NB4 (cell line): ENCODE results near the gene CELSR1.
A peak's percentile ranks its signal among the peaks of the same experiment; 100 is the strongest.

Experiments used
- DNase-seq: peaks from one replicate; pipeline ENCODE4 v3.0.0; 2010; ENCODE audit warnings: low read depth
- H3K4me3 ChIP-seq: one replicate; pipeline ENCODE4 v1.5.1; 2011; ENCODE audit warnings: mild to moderate bottlenecking, low read depth, low read length, moderate library complexity
- MYC ChIP-seq: IDR thresholded peaks from 2 replicates; pipeline ENCODE4 v1.6.1; 2011; ENCODE audit warnings: low read depth, low read length
- POLR2A ChIP-seq: IDR thresholded peaks from 2 replicates; pipeline ENCODE4 v1.6.1; 2011; ENCODE audit warnings: mild to moderate bottlenecking; ENCODE audit not compliant: insufficient read length; ENCODE audit errors: extremely low read depth
- TF ChIP-seq, protein P1 (sequence below): IDR thresholded peaks from one replicate; pipeline ENCODE4 v1.5.1; 2012; ENCODE audit warnings: low read depth, low read length
- TF ChIP-seq, protein P2 (sequence below): IDR thresholded peaks from 2 replicates; pipeline ENCODE4 v1.6.1; 2011; ENCODE audit warnings: low read depth, low read length

CELSR1 gene

DNA sequence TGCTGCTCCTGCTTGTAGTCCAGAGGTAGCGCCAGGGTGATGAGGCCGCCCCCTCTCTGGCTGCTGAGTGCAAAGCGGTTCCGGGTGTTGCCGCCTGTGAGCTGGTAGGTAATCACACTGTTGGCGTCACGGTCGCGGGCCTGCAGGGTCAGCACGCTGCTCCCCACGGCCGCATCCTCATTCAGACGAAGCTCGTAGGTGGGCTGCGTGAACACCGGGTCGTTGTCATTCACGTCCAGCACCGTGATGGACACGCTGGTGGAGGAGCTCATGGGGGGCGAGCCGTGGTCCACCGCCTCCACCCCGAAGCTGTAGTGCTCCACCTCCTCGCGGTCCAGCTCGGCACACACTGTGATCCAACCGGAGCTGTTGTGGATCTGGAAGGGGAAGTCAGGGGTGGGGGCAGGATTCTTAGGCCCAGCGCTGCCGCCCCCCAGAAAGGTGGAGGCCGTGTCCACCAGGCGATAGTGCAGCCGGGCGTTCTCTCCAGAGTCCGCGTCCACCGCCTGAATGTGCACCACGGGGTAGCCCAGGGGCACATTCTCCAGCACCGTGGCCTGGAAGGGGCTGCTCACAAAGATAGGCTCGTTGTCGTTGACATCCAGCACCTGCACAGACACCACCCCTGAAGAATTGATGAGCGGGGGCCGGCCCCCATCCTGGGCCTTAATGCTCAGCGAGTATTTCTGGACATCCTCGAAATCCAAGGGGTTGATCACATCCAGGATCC is 2.4 kb downstream of the CELSR1 start:
- no peak for DNase-seq
- TF ChIP-seq POLR2A: no peak
- TF ChIP-seq, protein P1, sequence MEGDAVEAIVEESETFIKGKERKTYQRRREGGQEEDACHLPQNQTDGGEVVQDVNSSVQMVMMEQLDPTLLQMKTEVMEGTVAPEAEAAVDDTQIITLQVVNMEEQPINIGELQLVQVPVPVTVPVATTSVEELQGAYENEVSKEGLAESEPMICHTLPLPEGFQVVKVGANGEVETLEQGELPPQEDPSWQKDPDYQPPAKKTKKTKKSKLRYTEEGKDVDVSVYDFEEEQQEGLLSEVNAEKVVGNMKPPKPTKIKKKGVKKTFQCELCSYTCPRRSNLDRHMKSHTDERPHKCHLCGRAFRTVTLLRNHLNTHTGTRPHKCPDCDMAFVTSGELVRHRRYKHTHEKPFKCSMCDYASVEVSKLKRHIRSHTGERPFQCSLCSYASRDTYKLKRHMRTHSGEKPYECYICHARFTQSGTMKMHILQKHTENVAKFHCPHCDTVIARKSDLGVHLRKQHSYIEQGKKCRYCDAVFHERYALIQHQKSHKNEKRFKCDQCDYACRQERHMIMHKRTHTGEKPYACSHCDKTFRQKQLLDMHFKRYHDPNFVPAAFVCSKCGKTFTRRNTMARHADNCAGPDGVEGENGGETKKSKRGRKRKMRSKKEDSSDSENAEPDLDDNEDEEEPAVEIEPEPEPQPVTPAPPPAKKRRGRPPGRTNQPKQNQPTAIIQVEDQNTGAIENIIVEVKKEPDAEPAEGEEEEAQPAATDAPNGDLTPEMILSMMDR: no peak
- no peak for TF ChIP-seq MYC
- TF ChIP-seq, protein P2, sequence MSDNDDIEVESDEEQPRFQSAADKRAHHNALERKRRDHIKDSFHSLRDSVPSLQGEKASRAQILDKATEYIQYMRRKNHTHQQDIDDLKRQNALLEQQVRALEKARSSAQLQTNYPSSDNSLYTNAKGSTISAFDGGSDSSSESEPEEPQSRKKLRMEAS: no peak
- no peak overlapping the region for H3K4me3 ChIP-seq

DNA sequence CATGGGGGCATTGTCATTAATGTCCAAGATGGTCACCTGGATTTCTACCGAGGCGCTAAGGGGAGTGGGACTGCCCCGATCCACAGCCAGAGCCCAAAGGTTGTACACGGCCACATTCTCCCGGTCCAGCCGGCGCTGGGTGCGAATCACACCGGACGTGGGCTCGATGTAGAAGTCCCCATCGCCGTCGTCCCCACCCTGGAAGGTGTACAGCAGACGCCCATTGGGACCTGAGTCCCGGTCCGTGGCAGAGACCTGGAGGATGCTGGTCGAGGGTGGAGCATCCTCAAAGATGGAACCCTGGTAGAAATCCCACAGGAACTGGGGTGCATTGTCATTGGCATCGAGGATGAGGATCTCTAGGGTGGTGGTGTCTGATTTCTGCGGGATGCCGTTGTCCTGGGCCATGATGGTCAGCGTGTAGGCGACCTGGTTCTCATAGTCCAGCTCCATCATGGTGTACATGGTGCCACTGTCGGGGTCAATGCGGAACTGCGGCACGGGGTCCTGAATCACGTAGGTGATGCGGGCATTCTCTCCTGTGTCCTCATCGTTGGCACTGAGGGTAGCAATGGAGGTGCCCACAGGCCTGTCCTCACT is 3.1 kb downstream of the CELSR1 start:
- no peak for DNase-seq
- TF ChIP-seq, protein P2: no peak
- no peak for TF ChIP-seq POLR2A
- TF ChIP-seq, protein P1: no peak
- no peak for TF ChIP-seq MYC
- no peak overlapping the region for H3K4me3 ChIP-seq

DNA sequence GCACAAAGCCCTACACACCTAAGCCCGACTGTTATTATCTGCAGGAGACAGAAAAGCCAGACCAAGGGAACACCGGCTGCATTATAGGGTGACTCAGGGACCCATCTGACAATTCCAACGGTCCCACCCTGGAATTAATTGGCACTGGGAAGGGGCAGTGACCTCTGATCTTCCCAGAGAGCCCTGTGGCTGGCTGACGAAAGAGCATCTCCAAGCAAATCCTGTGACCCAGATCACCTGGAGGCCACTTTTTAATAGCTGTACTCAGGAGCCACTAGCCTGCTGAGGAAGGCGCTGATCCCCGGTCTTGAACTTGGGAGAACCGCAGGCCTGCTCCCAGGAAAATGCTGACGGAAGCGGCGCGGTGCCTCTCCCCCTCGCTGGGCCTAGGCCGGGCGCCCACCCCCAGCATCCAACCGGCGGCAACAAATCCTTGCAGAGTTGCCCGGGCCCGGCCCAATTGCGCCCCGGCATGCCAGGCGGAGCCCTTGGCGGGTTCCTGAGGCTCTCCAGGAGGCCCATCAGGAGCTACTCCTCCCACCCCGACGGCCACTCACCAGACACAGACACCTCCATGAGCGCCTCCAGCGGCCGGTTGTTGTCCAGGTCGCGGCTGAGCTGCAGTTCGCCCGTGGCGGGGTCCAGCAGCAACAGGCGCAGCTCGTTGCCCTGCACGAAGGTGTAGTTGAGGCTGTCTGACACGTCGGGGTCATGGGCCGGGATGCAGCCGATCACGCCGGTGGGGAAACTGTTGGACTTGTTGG is 4.2 kb downstream of the CELSR1 start:
- H3K4me3 ChIP-seq: peak overlapping the region; percentile 42
- TF ChIP-seq POLR2A (no peak), MYC (no peak)
- TF ChIP-seq, protein P2: no peak
- TF ChIP-seq, protein P1: no peak
- DNase-seq: no peak

DNA sequence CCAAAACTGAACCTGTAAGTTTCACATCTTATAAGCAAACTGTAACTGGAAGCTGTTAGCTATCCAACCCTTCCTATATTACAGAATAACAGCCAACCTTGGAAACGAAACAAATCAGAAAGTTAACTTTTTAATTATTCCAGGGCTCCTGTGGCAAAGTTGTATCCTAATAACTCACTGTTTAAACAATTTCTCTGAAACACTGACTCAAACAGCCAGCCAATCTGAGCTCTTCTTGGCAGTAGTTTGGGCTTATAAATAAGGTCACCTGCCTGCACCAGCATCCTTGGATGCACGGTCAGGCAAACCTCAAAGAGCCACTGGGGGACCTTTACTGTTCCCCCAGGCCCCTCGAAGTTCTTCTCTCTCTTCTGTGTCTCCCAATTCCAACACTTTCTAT is 5.0 kb downstream of the CELSR1 start:
- H3K4me3 ChIP-seq: peak overlapping the region; percentile 42
- DNase-seq: no peak
- TF ChIP-seq MYC: no peak
- TF ChIP-seq, protein P1: no peak
- TF ChIP-seq, protein P2: no peak
- no peak for TF ChIP-seq POLR2A

DNA sequence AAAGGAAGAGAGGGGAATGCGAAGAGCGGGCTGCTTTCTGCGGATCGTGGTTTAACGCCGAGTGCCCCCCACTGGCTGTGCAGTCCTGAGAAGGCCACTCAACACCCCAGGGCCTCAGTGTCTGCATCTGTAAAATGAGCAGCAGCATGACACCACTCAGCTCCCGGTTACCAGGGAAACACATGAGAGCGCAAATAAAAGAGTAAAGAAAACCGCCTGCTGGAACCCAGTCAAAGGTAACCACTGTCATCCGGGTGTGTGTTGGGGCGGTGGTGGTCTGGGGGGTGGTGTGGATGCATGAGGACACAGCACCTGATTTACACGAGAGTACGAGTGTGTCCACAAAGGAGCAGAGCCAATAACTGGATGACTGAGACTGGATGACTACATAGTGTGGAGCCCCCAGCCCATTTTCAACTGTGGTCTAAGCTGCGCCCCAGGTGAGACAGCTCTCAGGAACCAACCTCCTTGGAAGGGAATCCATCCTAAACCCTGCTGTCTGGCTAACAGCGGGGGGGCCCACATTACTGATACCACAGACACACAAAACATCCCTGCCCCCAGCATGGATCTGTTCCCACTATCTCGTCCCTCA is 5.7 kb downstream of the CELSR1 start:
- H3K4me3 ChIP-seq: peak overlapping the region; percentile 42
- TF ChIP-seq, protein P2: no peak
- TF ChIP-seq MYC (no peak), POLR2A (no peak)
- TF ChIP-seq, protein P1: no peak
- no peak for DNase-seq
